ENCODE data around the gene ATG10. TPM values are rescaled to one million over a fixed set of nuclear protein-coding genes. Genes with fewer than 3 reads are reported as not detected.
A peak's percentile ranks its signal among the peaks of the same experiment; 100 is the strongest.

ATG10 gene
- polyA plus RNA-seq, 4 donors: 3.5 to 7.8 (median 5.5) TPM

DNA sequence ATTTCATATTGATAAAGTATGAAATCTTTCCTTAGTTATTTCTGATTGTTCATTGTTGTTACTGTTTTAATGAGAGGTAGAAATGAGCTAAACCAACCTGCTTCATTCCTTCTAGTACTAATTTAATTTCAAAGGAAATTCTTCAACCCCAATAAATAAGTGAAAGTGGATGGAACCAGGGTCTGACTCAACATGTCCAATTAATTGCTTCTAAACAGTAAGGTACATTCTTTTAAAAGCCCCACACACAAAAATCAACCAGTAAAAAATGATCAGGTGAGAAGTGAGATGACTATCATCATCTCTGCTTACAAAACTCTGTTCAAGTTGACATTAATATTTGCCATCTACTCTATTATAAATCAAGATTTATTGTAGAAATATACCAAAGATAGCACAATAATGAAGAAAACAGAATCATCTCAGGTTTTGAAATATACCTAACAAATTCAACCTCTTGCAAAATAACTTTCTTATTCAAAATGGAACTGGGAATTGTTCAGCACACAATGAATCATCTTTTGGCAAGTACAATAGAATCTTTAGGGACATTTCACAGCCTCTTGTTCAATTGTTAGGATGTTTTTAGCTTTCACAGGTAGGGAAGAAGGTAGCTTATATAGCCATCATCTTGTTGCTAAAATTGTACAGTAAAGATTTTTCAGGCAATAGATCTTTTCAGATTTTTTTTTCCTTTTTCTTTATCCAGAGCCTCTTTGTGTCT is 191.8 kb downstream of the ATG10 start:
- no peak overlapping the region for H3K27ac ChIP-seq (ENCODE audit: low read depth in 1 of 3, low read length in 2 of 3)
- no peaks in the 10 kb centered on the region for H3K9me3 ChIP-seq (ENCODE audit: control insufficient read depth in 2 of 2, insufficient read depth in 1 of 2, low read depth in 1 of 2, low read length in 1 of 2)
- FAIRE-seq (no peak), DNase-seq (no peak)
- no peak overlapping the region for H3K4me3 ChIP-seq (ENCODE audit: low read depth in 1 of 3, low read length in 3 of 3)
- H3K36me3 ChIP-seq (ENCODE audit: control insufficient read depth in 3 of 3, insufficient read depth in 2 of 3, low read depth in 1 of 3, low read length in 3 of 3): no peaks in the 10 kb centered on the region
- peaks cover 0 to 10% (median 0%) of the 10 kb centered on the region in 3 donors for H3K4me1 ChIP-seq (ENCODE audit: control insufficient read depth in 3 of 3, insufficient read depth in 2 of 3, low read depth in 1 of 3, low read length in 2 of 3)
- no peaks in the 10 kb centered on the region for H3K27me3 ChIP-seq (ENCODE audit: control insufficient read depth in 3 of 3, insufficient read depth in 3 of 3, low read length in 3 of 3)

DNA sequence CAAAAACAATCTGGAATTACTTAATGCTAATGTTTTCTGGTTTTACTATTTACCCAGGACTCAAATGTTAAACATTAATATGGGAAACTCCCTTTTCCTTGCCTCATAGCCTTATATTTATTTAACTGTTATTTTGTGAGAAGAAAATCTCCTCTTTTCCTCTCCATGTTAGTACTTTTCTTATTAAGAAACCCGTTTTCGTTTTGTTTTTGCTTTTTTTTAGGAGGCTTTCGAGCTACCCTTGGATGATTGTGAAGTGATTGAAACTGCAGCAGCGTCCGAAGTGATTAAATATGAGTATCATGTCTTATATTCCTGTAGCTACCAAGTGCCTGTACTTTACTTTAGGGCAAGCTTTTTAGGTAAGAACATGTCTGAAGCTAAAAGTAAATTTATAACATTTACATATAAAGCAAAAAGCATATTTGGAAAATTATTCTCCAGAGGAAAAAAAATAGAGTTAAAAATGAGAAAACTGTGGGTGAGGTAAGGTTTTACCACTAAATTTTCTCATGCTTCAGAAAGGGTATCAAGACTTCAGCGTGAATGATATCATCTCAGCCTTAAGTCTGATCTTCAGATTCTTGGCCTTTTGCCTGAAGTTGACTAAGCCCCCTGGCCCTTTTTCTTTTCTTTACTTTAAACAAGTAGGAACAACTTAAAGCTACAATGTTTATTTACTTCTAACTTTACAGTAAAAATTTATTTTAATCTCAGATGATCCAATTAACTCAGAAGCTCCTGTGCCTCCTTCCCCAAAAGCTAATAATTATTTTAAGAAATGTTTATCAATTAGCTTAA is 192.6 kb downstream of the ATG10 start:
- Histone ChIP-seq H3K9me3 (ENCODE audit: control insufficient read depth in 2 of 2, insufficient read depth in 1 of 2, low read depth in 1 of 2, low read length in 1 of 2) (no peaks in the 10 kb centered on the region), H3K4me1 (ENCODE audit: control insufficient read depth in 3 of 3, insufficient read depth in 2 of 3, low read depth in 1 of 3, low read length in 2 of 3) (peaks cover 0 to 10% (median 0%) of the 10 kb centered on the region in 3 donors), H3K36me3 (ENCODE audit: control insufficient read depth in 3 of 3, insufficient read depth in 2 of 3, low read depth in 1 of 3, low read length in 3 of 3) (no peaks in the 10 kb centered on the region), H3K27ac (ENCODE audit: low read depth in 1 of 3, low read length in 2 of 3) (peak overlapping the region in 1 of 3 donors; percentile 23), H3K4me3 (ENCODE audit: low read depth in 1 of 3, low read length in 3 of 3) (no peak overlapping the region), H3K27me3 (ENCODE audit: control insufficient read depth in 3 of 3, insufficient read depth in 3 of 3, low read length in 3 of 3) (no peaks in the 10 kb centered on the region)
- DNase-seq: peak in 1 of 2 donors; percentile 24
- FAIRE-seq: no peak
- WGBS, 3 donors: 65 to 84% (median 81%) methylated on average over 6 of the region's 6 CpGs

DNA sequence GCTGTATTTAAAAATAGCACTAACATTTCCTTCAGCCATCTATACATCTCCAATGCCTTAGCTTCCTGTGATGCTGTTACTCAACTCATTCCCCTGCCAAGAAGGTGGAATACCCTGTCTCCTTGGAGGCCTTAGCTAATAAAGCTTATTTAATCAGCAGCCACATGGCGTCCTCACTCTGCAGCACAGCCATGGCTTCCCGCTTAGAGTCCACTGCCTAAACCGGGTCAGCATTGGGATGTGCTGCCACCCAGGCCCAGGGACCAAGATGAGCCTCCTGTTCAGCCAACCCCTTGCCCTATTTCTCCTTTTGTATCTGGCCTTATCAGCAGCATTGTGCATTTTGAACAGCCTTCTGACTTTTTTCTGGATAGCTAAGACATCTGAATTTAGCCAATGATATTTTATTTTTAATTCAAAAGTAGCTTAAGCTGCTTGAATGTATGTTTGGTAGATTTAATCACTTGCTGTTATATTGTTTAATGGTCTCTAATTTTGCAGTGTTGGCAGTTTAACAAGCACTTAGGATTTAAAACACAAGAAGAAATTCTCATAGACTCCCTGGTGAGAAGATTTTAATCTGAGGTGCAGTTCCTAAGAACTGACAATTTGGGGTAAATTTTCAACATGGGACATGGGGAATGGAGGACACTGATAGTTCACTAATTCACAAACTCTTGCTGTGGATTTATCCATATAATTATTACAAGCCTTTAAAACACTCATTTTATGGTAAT is 193.3 kb downstream of the ATG10 start:
- H3K27ac ChIP-seq (ENCODE audit: low read depth in 1 of 3, low read length in 2 of 3): peak overlapping the region in 2 of 3 donors; percentile 23 to 63
- H3K9me3 ChIP-seq (ENCODE audit: control insufficient read depth in 2 of 2, insufficient read depth in 1 of 2, low read depth in 1 of 2, low read length in 1 of 2): no peaks in the 10 kb centered on the region
- H3K4me1 ChIP-seq (ENCODE audit: control insufficient read depth in 3 of 3, insufficient read depth in 2 of 3, low read depth in 1 of 3, low read length in 2 of 3): peaks cover 0 to 10% (median 0%) of the 10 kb centered on the region in 3 donors
- H3K36me3 ChIP-seq (ENCODE audit: control insufficient read depth in 3 of 3, insufficient read depth in 2 of 3, low read depth in 1 of 3, low read length in 3 of 3): no peaks in the 10 kb centered on the region
- 71 to 91% (median 90%) methylated on average over 3 of the region's 3 CpGs for WGBS, 3 donors
- peak; percentile 2 to 19 for DNase-seq
- no peak overlapping the region for H3K4me3 ChIP-seq (ENCODE audit: low read depth in 1 of 3, low read length in 3 of 3)
- no peaks in the 10 kb centered on the region for H3K27me3 ChIP-seq (ENCODE audit: control insufficient read depth in 3 of 3, insufficient read depth in 3 of 3, low read length in 3 of 3)
- no peak for FAIRE-seq

GRCh38 chr5:82165740-82166530 is 194.1 kb downstream of the ATG10 start:
- WGBS, 3 donors: 51 to 60% (median 59%) methylated on average over 3 of the region's 3 CpGs
- H3K4me3 ChIP-seq (ENCODE audit: low read depth in 1 of 3, low read length in 3 of 3): no peak overlapping the region
- DNase-seq (peak; percentile 38 to 80), FAIRE-seq (no peak)
- no peaks in the 10 kb centered on the region for H3K36me3 ChIP-seq (ENCODE audit: control insufficient read depth in 3 of 3, insufficient read depth in 2 of 3, low read depth in 1 of 3, low read length in 3 of 3)
- H3K27ac ChIP-seq (ENCODE audit: low read depth in 1 of 3, low read length in 2 of 3): peak overlapping the region in 1 of 3 donors; percentile 23
- H3K27me3 ChIP-seq (ENCODE audit: control insufficient read depth in 3 of 3, insufficient read depth in 3 of 3, low read length in 3 of 3): no peaks in the 10 kb centered on the region
- H3K9me3 ChIP-seq (ENCODE audit: control insufficient read depth in 2 of 2, insufficient read depth in 1 of 2, low read depth in 1 of 2, low read length in 1 of 2): no peaks in the 10 kb centered on the region
- peaks cover 0 to 10% (median 0%) of the 10 kb centered on the region in 3 donors for H3K4me1 ChIP-seq (ENCODE audit: control insufficient read depth in 3 of 3, insufficient read depth in 2 of 3, low read depth in 1 of 3, low read length in 2 of 3)

DNA sequence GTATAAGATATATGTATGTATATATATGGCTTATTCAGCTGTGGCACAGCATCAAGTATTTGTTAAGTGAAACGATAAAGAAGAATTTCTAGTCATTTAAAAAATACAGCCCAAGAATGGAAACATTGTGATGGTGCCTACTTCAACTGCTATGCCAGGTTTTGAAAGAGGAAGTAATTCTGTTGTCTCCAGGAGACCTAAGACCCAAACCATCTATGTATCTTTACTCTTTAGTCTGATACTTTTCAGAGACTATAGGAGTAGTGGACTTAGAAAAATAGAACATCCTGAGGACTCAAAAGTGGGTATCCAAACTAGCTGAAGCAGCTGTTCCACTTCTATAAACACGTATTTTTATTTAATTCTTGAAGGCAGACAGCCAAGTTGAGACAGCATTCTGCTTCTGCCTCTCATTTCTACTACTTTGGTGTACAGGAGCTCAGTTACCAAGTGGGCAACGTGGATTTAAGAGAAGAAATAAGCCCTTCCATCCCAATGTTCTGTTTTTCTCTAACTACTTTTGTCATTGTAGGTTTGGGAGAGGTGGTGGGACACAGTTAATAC is 195.6 kb downstream of the ATG10 start:
- H3K36me3 ChIP-seq (ENCODE audit: control insufficient read depth in 3 of 3, insufficient read depth in 2 of 3, low read depth in 1 of 3, low read length in 3 of 3): no peaks in the 10 kb centered on the region
- WGBS, 3 donors: 66 to 81% (median 72%) methylated on average over 3 of the region's 3 CpGs
- no peak for FAIRE-seq

GRCh38 chr5:82168294-82168693 is 196.5 kb downstream of the ATG10 start:
- FAIRE-seq (no peak), DNase-seq (no peak)
- H3K4me3 ChIP-seq (ENCODE audit: low read depth in 1 of 3, low read length in 3 of 3): no peak overlapping the region

More for the DNA sequence above, 195.6 kb downstream of the ATG10 start:
- Histone ChIP-seq H3K9me3 (ENCODE audit: control insufficient read depth in 2 of 2, insufficient read depth in 1 of 2, low read depth in 1 of 2, low read length in 1 of 2) (no peaks in the 10 kb centered on the region), H3K27ac (ENCODE audit: low read depth in 1 of 3, low read length in 2 of 3) (no peak overlapping the region), H3K4me1 (ENCODE audit: control insufficient read depth in 3 of 3, insufficient read depth in 2 of 3, low read depth in 1 of 3, low read length in 2 of 3) (peaks cover 0 to 10% (median 0%) of the 10 kb centered on the region in 3 donors), H3K27me3 (ENCODE audit: control insufficient read depth in 3 of 3, insufficient read depth in 3 of 3, low read length in 3 of 3) (no peaks in the 10 kb centered on the region), H3K4me3 (ENCODE audit: low read depth in 1 of 3, low read length in 3 of 3) (no peak overlapping the region)
- no peak for DNase-seq

DNA sequence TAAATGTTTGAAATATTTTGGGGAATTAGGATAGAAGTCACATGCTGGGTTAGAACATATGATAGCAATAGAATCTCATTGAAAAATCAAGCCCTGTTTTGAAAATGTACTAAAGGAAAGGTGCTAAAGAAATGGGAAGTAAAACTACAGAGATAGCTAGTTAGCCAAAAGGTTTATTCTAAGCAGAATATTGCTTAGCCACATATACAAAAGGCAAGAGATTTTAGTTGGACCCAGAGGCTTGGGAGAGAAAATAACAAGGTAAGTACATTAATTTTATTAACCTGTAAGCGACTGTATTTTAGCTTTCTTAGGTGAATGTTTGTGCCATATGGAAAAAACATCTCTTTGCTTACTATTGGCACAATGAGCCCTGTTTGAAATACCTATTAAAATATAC is 198.1 kb downstream of the ATG10 start:
- FAIRE-seq: no peak
- Histone ChIP-seq H3K4me1 (ENCODE audit: control insufficient read depth in 3 of 3, insufficient read depth in 2 of 3, low read depth in 1 of 3, low read length in 2 of 3) (peaks cover 0 to 9% (median 0%) of the 10 kb centered on the region in 3 donors), H3K4me3 (ENCODE audit: low read depth in 1 of 3, low read length in 3 of 3) (no peak overlapping the region), H3K27me3 (ENCODE audit: control insufficient read depth in 3 of 3, insufficient read depth in 3 of 3, low read length in 3 of 3) (no peaks in the 10 kb centered on the region), H3K36me3 (ENCODE audit: control insufficient read depth in 3 of 3, insufficient read depth in 2 of 3, low read depth in 1 of 3, low read length in 3 of 3) (no peaks in the 10 kb centered on the region), H3K9me3 (ENCODE audit: control insufficient read depth in 2 of 2, insufficient read depth in 1 of 2, low read depth in 1 of 2, low read length in 1 of 2) (no peaks in the 10 kb centered on the region), H3K27ac (ENCODE audit: low read depth in 1 of 3, low read length in 2 of 3) (no peak overlapping the region)
- WGBS, 3 donors: 97 to 100% (median 97%) methylated on average over 1 of the region's 1 CpG
- DNase-seq: no peak

More at GRCh38 chr5:82168294-82168693, 196.5 kb downstream of the ATG10 start:
- H3K9me3 ChIP-seq (ENCODE audit: control insufficient read depth in 2 of 2, insufficient read depth in 1 of 2, low read depth in 1 of 2, low read length in 1 of 2): no peaks in the 10 kb centered on the region
- H3K27me3 ChIP-seq (ENCODE audit: control insufficient read depth in 3 of 3, insufficient read depth in 3 of 3, low read length in 3 of 3): no peaks in the 10 kb centered on the region
- no peak overlapping the region for H3K27ac ChIP-seq (ENCODE audit: low read depth in 1 of 3, low read length in 2 of 3)
- H3K4me1 ChIP-seq (ENCODE audit: control insufficient read depth in 3 of 3, insufficient read depth in 2 of 3, low read depth in 1 of 3, low read length in 2 of 3): peaks cover 0 to 10% (median 0%) of the 10 kb centered on the region in 3 donors
- no peaks in the 10 kb centered on the region for H3K36me3 ChIP-seq (ENCODE audit: control insufficient read depth in 3 of 3, insufficient read depth in 2 of 3, low read depth in 1 of 3, low read length in 3 of 3)

Measured in small intestine (tissue), 7 donors.